Coronary artery (tissue), 2 donors: ENCODE results near the gene CXCL10.

Experiments
- DNase-seq: peaks from one replicate; pipeline ENCODE4 v3.0.0-alpha.2; 2017; ENCODE audit warnings: low spot score
- H3K27ac ChIP-seq, 2 donors: fragments of 200-600 bp; sonication (generic); one replicate each; pipeline ENCODE4 v1.5.1; 2016 to 2019
- H3K4me3 ChIP-seq: fragments of 200-600 bp; sonication (generic); 2 replicates; pipeline ENCODE4 v1.5.1; 2016; ENCODE audit warnings: mild to moderate bottlenecking, moderate library complexity
- TF ChIP-seq, protein P1 (sequence below): fragments of 200-600 bp; sonication (generic); IDR thresholded peaks from one replicate; pipeline ENCODE4 v1.5.1; 2019; ENCODE audit warnings: antibody characterized with exemption

Gene CXCL10

DNA sequence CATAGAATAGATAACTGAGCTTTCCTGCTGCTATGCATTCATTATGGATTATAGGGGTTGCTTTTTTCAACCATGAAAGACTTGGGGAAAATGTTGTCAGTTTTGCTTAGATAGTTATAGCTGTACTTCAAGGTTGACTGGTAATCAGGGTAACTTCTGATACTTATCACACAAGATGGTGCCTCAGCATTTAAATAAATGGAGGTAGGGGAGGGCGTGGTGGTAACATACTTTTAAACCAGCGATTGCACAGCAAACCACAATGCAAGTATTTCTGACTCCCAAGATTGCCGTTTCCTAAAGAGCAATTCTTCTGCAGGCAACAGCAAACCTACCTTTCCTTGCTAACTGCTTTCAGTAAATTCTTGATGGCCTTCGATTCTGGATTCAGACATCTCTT, 1.3 kb downstream of the CXCL10 start:
- H3K27ac ChIP-seq: no peak overlapping the region
- TF ChIP-seq, protein P1, sequence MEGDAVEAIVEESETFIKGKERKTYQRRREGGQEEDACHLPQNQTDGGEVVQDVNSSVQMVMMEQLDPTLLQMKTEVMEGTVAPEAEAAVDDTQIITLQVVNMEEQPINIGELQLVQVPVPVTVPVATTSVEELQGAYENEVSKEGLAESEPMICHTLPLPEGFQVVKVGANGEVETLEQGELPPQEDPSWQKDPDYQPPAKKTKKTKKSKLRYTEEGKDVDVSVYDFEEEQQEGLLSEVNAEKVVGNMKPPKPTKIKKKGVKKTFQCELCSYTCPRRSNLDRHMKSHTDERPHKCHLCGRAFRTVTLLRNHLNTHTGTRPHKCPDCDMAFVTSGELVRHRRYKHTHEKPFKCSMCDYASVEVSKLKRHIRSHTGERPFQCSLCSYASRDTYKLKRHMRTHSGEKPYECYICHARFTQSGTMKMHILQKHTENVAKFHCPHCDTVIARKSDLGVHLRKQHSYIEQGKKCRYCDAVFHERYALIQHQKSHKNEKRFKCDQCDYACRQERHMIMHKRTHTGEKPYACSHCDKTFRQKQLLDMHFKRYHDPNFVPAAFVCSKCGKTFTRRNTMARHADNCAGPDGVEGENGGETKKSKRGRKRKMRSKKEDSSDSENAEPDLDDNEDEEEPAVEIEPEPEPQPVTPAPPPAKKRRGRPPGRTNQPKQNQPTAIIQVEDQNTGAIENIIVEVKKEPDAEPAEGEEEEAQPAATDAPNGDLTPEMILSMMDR: no peak
- H3K4me3 ChIP-seq: no peak overlapping the region
- DNase-seq: no peak

DNA sequence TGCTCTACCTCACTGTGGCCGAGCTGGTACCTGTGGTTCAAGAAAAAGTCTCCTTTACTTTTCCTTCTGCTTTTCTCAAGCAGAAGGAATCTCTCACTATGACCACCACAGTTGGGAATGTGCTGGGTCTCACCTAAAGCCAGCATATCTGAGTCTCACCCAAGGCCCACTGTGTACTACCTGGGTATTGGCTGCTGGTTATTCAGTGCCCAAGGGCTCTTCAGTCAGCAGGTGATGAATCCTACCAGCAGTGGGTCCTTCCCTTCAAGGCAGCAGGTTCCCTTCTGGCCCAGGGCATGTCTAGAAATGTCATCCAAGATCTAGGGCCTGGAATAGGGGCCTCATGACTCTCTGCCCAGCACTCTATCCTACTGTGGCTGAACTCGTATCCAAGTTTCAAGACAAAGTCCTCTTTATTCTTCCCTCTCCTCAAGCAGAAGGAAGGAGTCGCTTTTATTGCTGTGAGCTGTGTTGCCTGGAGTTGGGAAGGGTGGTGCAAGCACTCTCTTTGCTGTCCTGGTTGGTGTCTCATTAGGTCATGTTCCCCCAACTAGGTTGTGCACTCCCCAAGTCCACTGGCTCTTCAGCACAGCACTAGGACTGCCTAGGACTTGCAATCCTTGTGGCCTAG, 6.1 kb downstream of the CXCL10 start:
- DNase-seq: no peak
- TF ChIP-seq, protein P1: no peak
- Histone ChIP-seq H3K4me3 (no peak overlapping the region), H3K27ac (no peak overlapping the region)

DNA sequence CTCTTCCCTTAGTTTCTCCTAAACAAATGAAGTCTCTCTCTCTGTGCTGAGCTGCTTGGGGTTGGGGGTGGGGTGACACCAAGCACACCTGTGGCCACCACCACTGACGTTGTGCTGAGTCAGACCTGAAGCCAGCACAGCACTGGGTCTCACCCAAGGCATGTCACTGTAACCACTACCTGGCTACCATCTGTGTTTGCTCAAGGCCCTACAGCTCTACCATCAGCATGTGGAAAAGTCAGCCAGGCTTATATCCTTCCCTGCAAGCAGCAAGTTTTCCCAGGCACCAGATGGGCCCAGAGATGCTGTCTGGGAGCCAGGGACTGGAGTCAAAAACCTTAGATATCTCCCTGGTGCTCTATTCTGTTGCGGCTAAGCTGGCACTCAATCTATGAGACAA, 6.9 kb downstream of the CXCL10 start:
- H3K27ac ChIP-seq: no peak overlapping the region
- H3K4me3 ChIP-seq: no peak overlapping the region
- no peak for DNase-seq
- TF ChIP-seq, protein P1: no peak

DNA sequence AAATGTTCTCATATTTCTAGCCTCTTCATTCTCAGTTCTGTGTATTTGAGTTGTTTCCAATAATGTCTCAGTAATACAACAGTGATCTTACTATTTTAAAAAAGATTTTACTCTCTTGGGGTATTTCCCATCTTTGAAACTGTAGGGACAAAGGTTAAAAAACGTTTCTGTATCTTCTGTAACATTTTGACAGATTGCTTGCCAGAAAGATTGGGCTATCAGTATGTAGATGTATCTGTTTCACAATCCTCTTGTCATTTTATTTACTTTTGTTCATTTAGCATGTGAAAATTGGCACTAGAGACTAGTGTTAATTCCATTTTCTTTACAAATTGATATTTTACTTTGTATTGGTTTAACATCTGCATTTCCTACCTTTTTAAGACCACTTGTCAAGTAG, 9.8 kb downstream of the CXCL10 start:
- H3K4me3 ChIP-seq: no peak overlapping the region
- H3K27ac ChIP-seq: no peak overlapping the region
- TF ChIP-seq, protein P1: no peak
- DNase-seq: no peak

DNA sequence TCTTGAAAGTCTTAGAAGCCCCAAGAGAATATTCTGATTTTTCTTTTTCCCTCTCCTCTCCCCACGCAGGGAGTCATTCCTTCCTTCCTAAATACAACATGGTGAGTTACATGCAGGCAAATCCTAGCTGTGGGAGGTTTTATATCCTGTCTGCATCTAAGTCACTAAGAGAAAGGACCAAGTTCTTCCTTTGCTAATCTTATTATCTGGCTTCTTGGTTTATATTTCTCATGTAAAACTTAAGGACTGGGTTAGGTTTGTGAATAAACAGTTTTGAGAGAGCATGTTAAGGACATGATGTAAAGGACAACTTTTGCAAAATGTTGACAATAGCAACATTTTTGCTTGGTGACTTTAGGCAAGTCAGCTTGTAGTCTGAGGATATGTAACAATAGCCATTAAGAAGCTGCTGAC, 10.9 kb downstream of the CXCL10 start:
- H3K27ac ChIP-seq: peak overlapping the region in 1 of 2 donors; percentile 1
- TF ChIP-seq, protein P1: no peak
- no peak overlapping the region for H3K4me3 ChIP-seq
- no peak for DNase-seq

DNA sequence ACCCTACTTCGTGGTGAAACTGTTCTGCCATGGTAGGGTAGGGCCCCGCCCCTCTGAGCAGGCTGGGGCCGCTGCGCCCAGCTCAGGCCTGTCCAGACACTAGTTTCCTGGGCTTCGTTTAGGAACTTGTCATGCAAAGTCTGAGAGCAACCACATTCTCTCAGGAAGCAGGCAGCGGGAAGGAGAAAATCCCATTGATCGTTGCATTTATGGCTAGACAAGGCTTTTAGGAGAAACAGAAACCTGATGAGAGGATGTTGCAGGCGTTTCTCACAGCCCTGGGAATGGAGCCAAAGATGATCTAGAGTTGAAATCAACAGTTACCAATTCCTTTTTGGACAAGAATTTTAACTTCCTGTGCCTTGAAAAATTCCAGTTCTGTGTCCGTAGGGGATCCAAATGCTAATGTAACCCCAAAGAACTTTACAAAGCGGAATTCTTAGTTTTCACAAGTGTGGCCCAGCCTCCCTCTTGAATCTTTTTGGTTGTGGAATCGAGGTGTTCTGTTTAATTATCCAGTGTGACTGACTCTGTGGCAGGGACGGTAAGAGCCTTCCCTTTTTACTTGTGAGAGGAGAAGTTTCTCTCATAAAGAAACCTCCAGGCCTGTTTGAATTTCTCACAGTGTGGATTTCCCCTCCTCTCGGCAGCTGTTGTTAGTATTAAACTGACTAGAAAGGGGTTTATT, 11.5 kb downstream of the CXCL10 start:
- Histone ChIP-seq H3K4me3 (peak overlapping the region; percentile 0), H3K27ac (peak overlapping the region in 1 of 2 donors; percentile 1)
- no peak for DNase-seq
- TF ChIP-seq, protein P1: no peak
